C4-2B (cell line): Measurements from ENCODE around the gene OTOP2.

Experiments used
- CTCF ChIP-seq: fragments of 450-650 bp; conservative IDR thresholded peaks from 2 replicates; pipeline ENCODE4 v1.5.1; 2017; ENCODE audit warnings: mild to moderate bottlenecking
- ZFX ChIP-seq: fragments of 450-650 bp; IDR thresholded peaks from 2 replicates; pipeline ENCODE4 v1.6.1; 2017

- no peak for TF ChIP-seq CTCF
- TF ChIP-seq ZFX, result no peak
Observed at GRCh38 chr17:74875977-74876593, 48.0 kb upstream of the OTOP2 start.
